Right atrium auricular region (tissue), 2 donors: Measurements from ENCODE around the gene MRGPRD. TPM values are rescaled to one million over a fixed set of nuclear protein-coding genes. Genes with fewer than 3 reads are reported as not detected.
"Not testable (repeated sequence)": the region's sequence is repeated elsewhere in the genome, so short reads cannot be mapped to it uniquely, and the experiment has no call there.

ENCODE experiments used
- DNase-seq: peaks from one replicate; pipeline ENCODE4 v3.0.0-alpha.2; 2019; ENCODE audit warnings: low spot score
- H3K27ac ChIP-seq, 2 donors: fragments of 200-600 bp; sonication (generic); 1 replicate in 1 of 2; 2 replicates in 1 of 2; pipeline ENCODE4 v1.5.1; 2016 to 2019
- H3K27me3 ChIP-seq, 2 donors: fragments of 200-600 bp; sonication (generic); one replicate each; pipeline versions ENCODE4 v1.5.1 to v1.6.0; 2017 to 2019
- H3K36me3 ChIP-seq: fragments of 200-600 bp; sonication (generic); one replicate; pipeline ENCODE4 v1.5.1; 2016
- H3K4me1 ChIP-seq, 2 donors: fragments of 200-600 bp; sonication (generic); one replicate each; pipeline versions ENCODE4 v1.5.1 to v1.6.0; 2017 to 2019
- H3K4me3 ChIP-seq, 2 donors: fragments of 200-600 bp; sonication (generic); 1 replicate in 1 of 2; 2 replicates in 1 of 2; pipeline ENCODE4 v1.5.1; 2017 to 2019; ENCODE audit warnings: mild to moderate bottlenecking in 1 of 2, moderate library complexity in 1 of 2
- H3K9me3 ChIP-seq, 2 donors: fragments of 200-600 bp; sonication (generic); one replicate each; pipeline ENCODE4 v1.5.1; 2019
- total RNA-seq, 2 donors: library from RNA; depleted of rRNA; stranded (reverse); fragments of >200 nt; gene quantifications; one replicate each; pipeline ENCODE4 v1.1.0, GENCODE V29; 2016
- TF ChIP-seq, protein P1 (sequence below), 2 donors: fragments of 200-600 bp; sonication (generic); IDR thresholded peaks; one replicate each; pipeline ENCODE4 v1.5.1; 2019; ENCODE audit warnings: antibody characterized with exemption in 2 of 2

MRGPRD gene
- total RNA-seq, 2 donors from 2014 or later, result not detected

DNA sequence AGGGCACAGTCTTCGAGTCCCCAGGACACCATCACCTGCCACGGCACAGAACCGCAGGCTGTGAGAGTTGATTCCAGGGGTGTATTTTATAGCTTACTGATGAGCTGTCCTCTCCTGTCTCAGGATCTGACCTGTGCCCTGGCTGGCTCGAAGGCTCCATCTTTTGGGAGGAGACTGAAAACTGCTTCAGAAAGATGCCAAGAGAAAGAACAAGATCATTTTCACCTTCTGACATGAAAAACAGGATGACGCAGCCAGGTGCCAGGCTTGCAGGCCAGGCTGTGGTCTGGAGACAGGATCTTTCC, 2.2 kb downstream of the MRGPRD start:
- no peaks in the 10 kb centered on the region for H3K27me3 ChIP-seq
- H3K4me3 ChIP-seq, result no peak overlapping the region
- no peak overlapping the region for H3K27ac ChIP-seq
- no peaks in the 10 kb centered on the region for H3K36me3 ChIP-seq
- H3K4me1 ChIP-seq, result peaks cover 0 to 13% of the 10 kb centered on the region in 2 donors
- DNase-seq, result no peak
- TF ChIP-seq, protein P1, sequence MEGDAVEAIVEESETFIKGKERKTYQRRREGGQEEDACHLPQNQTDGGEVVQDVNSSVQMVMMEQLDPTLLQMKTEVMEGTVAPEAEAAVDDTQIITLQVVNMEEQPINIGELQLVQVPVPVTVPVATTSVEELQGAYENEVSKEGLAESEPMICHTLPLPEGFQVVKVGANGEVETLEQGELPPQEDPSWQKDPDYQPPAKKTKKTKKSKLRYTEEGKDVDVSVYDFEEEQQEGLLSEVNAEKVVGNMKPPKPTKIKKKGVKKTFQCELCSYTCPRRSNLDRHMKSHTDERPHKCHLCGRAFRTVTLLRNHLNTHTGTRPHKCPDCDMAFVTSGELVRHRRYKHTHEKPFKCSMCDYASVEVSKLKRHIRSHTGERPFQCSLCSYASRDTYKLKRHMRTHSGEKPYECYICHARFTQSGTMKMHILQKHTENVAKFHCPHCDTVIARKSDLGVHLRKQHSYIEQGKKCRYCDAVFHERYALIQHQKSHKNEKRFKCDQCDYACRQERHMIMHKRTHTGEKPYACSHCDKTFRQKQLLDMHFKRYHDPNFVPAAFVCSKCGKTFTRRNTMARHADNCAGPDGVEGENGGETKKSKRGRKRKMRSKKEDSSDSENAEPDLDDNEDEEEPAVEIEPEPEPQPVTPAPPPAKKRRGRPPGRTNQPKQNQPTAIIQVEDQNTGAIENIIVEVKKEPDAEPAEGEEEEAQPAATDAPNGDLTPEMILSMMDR (IDR thresholded peaks at IDR 0.05), result no peak
- no peaks in the 10 kb centered on the region for H3K9me3 ChIP-seq

DNA sequence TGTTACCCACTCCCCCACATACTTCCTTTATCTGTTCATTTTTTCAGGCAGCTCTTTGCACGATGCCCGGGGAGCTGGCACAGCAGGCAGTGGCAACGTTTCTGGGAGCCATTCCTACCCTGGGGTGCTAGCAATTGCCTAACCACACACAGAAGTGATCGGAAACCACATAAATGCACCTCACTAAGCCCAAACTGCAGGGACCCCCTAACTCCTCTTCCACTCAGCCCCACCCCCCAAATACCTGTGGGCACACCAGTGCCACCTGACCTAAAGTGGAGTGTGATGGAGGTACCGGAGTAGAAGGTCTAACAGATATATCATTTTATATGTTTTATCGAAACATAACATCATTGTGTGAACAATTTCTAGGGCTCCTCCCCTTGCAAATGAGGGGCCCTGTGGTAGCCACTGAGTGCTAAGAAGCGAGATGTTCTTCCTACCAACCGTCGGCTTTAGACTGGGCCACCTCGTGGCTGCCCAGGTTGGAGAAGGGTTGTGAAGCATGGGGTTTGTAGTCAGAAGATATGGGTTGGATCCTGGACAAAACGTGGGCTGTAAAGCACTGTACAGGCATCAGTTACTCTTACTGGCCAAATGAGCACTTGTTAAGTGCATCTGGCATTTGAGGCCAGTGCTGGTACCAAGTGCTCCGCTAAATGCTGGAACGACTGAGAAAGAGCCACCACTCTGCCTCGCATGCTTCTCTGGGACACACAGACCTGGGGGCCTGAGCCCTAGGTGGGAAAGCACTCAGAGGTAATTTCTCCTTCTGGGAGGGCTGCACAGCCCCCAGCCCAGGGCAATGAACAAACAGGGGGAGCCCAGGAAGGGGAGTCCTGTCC, 2.8 kb downstream of the MRGPRD start:
- no peak for DNase-seq
- TF ChIP-seq, protein P1 (IDR thresholded peaks at IDR 0.05), result no peak
- Histone ChIP-seq H3K4me1 (peaks cover 0 to 13% of the 10 kb centered on the region in 2 donors), H3K27ac (no peak overlapping the region), H3K4me3 (no peak overlapping the region), H3K27me3 (no peaks in the 10 kb centered on the region), H3K36me3 (no peaks in the 10 kb centered on the region), H3K9me3 (no peaks in the 10 kb centered on the region)

DNA sequence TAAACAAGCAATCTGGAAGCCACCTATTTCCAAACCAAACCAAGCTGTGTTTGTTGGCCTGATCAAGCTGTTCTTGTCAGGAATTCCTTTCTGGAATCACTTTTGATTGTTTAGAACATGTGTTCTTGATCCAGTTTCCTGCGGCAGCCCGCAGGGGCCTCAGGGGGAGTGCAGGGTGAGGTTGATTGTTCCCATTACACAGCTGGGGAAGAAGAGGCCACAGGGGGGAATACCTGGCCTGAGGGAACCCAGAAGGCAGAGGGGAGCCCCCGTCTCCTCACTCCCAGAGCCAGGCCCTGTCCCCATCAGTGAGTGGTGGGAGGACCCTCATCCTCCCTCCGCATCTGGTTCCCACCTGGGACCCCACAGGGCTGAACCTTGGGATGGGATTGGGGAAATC, 4.2 kb downstream of the MRGPRD start:
- no peak overlapping the region for H3K27ac ChIP-seq
- no peak for DNase-seq
- TF ChIP-seq, protein P1 (IDR thresholded peaks at IDR 0.05), result no peak

DNA sequence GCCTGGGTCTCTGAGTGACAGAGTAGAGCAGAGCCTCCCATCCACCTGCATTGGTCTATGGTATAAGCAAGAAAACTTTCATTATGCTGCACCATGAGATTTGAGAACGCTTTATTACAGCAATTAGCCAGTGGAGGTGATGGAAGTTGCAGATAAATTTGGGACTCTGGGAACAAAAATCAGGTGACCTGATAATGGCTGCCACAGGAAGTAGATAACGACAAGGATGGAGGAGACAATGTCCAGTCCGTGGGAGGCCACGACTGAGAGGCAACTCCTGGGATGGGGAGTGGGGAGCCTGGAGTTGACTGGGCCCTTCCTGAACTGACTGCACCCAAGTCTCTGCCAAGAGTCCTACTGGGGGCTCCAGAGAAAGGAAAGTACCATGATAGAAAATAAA, 4.7 kb downstream of the MRGPRD start:
- Histone ChIP-seq H3K27me3 (no peaks in the 10 kb centered on the region), H3K27ac (no peak overlapping the region)

More for the DNA sequence above, 4.2 kb downstream of the MRGPRD start:
- Histone ChIP-seq H3K9me3 (no peaks in the 10 kb centered on the region), H3K4me3 (no peak overlapping the region), H3K4me1 (peaks cover 0 to 13% of the 10 kb centered on the region in 2 donors), H3K27me3 (no peaks in the 10 kb centered on the region), H3K36me3 (no peaks in the 10 kb centered on the region)

DNA sequence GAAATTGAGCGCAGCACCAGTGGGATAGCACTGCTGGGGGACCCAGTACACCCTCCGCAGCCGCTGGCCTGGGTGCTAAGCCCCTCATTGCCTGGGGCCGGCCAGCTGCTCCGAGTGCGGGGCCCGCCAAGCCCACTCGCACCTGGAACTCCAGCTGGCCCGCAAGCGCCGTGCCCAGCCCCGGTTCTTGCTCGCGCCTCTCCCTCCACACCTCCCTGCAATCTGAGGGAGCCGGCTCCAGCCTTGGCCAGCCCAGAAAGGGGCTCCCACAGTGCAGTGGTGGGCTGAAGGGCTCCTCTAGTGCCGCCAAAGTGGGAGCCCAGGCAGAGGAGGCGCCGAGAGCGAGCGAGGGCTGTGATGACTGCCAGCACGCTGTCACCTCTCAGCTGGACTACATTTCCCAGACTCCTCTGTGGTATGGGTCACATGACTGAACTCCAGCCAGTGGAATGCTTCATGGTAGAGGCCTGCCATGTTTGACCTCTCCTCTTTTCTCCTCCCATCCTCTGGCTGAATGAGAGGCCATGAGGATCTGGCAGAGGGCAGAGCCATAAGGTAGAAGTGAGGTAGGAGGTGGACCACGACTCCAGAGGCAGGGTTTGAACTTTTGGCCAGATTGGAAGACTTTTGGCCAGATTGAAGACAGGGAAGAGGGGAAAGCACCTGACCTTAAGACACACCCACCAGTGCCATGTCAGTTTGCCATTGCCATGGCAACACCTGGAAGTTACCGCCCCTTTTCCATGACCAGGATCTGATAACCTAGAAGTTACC, 6.2 kb downstream of the MRGPRD start:
- H3K36me3 ChIP-seq, result no peaks in the 10 kb centered on the region
- H3K27me3 ChIP-seq, result no peaks in the 10 kb centered on the region
- H3K4me3 ChIP-seq, result no peak overlapping the region
- DNase-seq, result no peak
- peaks cover 0 to 13% of the 10 kb centered on the region in 2 donors for H3K4me1 ChIP-seq
- TF ChIP-seq, protein P1 (IDR thresholded peaks at IDR 0.05), result no peak
- H3K9me3 ChIP-seq, result no peaks in the 10 kb centered on the region
- H3K27ac ChIP-seq, result no peak overlapping the region

More for the DNA sequence above, 4.7 kb downstream of the MRGPRD start:
- no peak for DNase-seq
- no peak overlapping the region for H3K4me3 ChIP-seq
- TF ChIP-seq, protein P1 (IDR thresholded peaks at IDR 0.05), result no peak
- no peaks in the 10 kb centered on the region for H3K9me3 ChIP-seq
- H3K4me1 ChIP-seq, result peaks cover 0 to 13% of the 10 kb centered on the region in 2 donors
- no peaks in the 10 kb centered on the region for H3K36me3 ChIP-seq

DNA sequence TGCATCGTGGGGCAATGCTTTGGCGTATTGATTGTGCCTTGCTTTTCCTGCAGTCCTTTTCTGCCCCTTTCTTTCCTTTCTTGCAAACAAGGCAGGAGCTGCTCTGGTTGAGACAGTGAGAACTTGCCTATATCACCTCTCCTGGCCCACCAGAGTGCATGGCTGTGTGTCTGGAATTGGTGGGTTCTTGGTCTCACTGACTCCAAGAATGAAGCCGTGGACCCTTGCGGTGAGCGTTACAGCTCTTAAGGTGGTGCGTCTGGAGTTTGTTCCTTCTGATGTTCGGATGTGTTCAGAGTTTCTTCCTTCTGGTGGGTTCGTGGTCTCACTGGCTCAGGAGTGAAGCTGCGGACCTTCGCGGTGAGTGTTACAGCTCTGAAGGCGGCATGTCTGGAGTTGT, 7.1 kb downstream of the MRGPRD start:
- DNase-seq, H3K36me3 ChIP-seq, H3K27ac ChIP-seq, H3K4me3 ChIP-seq, H3K9me3 ChIP-seq, H3K27me3 ChIP-seq, H3K4me1 ChIP-seq: not testable (repeated sequence)
